ENCODE data around the gene SUSD1.
A peak's percentile ranks its signal among the peaks of the same experiment; 100 is the strongest.
"Not testable (repeated sequence)": the region's sequence is repeated elsewhere in the genome, so short reads cannot be mapped to it uniquely, and the experiment has no call there.

Gene SUSD1

GRCh38 chr9:112128399-112128798, 46.7 kb downstream of the SUSD1 start:
- DNase-seq = not testable (repeated sequence)

- DNase-seq = no peak
These were observed 47.8 kb downstream of the SUSD1 start for GRCh38 chr9:112127281-112127680.

- no peak for DNase-seq
These were observed 49.1 kb downstream of the SUSD1 start for GRCh38 chr9:112125951-112126388.

- peak; percentile 60 for DNase-seq
These were observed 50.9 kb downstream of the SUSD1 start for GRCh38 chr9:112124156-112124555.

GRCh38 chr9:112121633-112122032, 53.5 kb downstream of the SUSD1 start:
- no peak for DNase-seq

GRCh38 chr9:112120439-112120925, 54.6 kb downstream of the SUSD1 start:
- no peak for DNase-seq

- DNase-seq = no peak
These were observed 55.1 kb downstream of the SUSD1 start for GRCh38 chr9:112120030-112120341.

- no peak for DNase-seq
These were observed 55.7 kb downstream of the SUSD1 start for GRCh38 chr9:112119225-112120029.

- DNase-seq = no peak
These were observed 57.1 kb downstream of the SUSD1 start for GRCh38 chr9:112118009-112118408.

GRCh38 chr9:112115970-112116753, 58.9 kb downstream of the SUSD1 start:
- no peak for DNase-seq

GRCh38 chr9:112115109-112115508, 60.0 kb downstream of the SUSD1 start:
- DNase-seq = no peak

GRCh38 chr9:112112941-112113681, 62.0 kb downstream of the SUSD1 start:
- peak; percentile 17 for DNase-seq

- DNase-seq = no peak
These were observed 62.6 kb downstream of the SUSD1 start for GRCh38 chr9:112112519-112112918.

GRCh38 chr9:112111461-112111860, 63.6 kb downstream of the SUSD1 start:
- no peak for DNase-seq

- DNase-seq = no peak
These were observed 64.4 kb downstream of the SUSD1 start for GRCh38 chr9:112110777-112111113.

GRCh38 chr9:112110094-112110776, 64.9 kb downstream of the SUSD1 start:
- no peak for DNase-seq

GRCh38 chr9:112104901-112105300, 70.2 kb downstream of the SUSD1 start:
- no peak for DNase-seq

- DNase-seq = no peak
These were observed 70.7 kb downstream of the SUSD1 start for GRCh38 chr9:112104401-112104800.

- DNase-seq = no peak
These were observed 71.7 kb downstream of the SUSD1 start for GRCh38 chr9:112103405-112103804.

GRCh38 chr9:112097712-112098688, 77.1 kb downstream of the SUSD1 start:
- DNase-seq = peak; percentile 84

- DNase-seq = no peak
These were observed 80.0 kb downstream of the SUSD1 start for GRCh38 chr9:112094948-112095681.

All from NCI-H510A treated with DMSO at 0.1 percent for 48 hours (cell line).